ENCODE results near the gene DRICH1. TPM values are rescaled to one million over a fixed set of nuclear protein-coding genes. Genes with fewer than 3 reads are reported as not detected.
"Not testable (repeated sequence)": the region's sequence is repeated elsewhere in the genome, so short reads cannot be mapped to it uniquely, and the experiment has no call there.

DRICH1 gene
- total RNA-seq, 2 donors from 2014 or later: not detected

DNA sequence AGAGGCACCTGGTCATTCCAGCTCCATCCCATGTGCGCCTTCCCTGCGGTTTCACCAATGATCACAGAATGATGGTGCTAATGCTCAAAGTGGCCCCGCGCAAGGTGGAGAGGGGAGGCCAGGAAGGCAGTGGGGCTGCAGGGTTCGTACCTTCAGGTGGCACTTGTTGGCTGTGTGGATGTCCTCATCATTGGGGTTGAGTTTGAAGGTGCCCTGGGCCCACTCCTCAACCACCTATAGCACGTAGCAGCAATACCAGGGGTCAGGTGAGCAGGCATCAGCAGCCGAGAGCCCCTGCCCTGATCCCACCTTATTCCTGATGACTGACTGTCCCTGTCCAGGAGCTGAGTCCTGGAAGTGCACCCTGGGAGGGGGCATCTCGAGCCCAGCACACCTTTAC lies 20.6 kb upstream of the DRICH1 start:
- ATAC-seq: no peak
- intact Hi-C loops (cut with DNase I): no loop called here
- no peak for DNase-seq

DNA sequence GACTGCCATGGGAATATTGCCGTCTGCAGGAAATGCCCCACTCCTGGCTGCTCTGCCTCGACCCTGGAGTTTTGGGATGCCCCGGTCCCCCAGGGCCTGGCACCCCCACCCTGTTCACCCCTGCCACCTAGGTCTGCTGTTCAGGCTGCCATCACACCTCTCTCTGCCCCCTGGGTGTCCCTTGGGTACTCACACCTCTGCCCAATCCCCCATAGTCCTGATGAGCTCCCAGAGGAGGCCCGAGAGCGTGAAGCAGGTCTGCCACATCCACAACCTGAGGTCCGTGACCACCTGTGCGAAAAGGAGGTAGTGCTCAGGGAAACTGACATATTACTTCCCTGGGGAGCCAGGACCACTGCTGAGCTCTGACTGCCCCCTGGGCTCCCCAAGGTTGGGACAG lies 20.2 kb upstream of the DRICH1 start:
- intact Hi-C loops (cut with DNase I): no loop called here
- DNase-seq (no peak), ATAC-seq (no peak)

DNA sequence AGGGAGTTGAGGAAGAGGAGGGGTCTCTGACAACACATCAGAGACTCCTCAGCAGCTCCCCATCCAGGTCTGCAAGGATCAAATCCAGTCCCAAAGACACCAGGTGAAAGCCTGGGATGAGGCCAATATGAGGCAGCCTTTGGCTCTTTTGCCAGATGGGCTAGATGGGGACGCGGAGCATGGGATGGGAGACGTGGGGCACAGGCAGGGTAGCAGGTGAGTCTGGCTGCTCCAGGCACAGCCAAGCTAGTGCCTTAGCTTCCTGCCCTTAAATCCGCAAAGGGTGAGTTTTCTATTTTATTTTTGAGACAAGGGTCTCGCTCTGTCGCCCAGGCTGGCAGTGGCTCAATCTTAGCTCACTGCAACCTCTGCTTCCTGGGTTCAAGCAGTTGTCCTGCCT lies 19.6 kb upstream of the DRICH1 start:
- no peak for DNase-seq
- no peak for ATAC-seq
- intact Hi-C loops (cut with DNase I): no loop called here

DNA sequence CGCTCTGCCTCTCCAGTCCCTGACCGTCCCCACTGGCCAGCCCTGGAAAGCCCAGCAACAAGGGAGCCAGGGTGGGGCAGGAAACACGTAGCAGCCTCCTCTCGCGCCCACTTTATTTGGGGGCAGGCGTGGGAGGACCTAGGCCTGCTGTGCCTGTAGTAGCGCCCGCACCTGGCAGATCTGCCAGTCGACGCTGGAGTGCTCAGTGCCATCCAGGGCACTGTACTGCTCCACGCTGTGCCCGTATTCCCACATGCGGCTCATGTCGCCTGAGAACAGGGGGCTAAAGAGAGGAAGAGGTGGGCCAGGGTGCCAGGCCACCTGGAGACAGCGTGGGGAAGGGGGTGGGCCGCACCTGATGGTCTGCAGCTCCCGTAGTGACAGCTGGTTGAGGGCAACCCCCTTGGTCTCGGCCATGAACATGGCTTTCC lies 17.0 kb upstream of the DRICH1 start:
- DNase-seq: no peak
- no peak for ATAC-seq
- intact Hi-C loops (cut with DNase I): no loop called here

DNA sequence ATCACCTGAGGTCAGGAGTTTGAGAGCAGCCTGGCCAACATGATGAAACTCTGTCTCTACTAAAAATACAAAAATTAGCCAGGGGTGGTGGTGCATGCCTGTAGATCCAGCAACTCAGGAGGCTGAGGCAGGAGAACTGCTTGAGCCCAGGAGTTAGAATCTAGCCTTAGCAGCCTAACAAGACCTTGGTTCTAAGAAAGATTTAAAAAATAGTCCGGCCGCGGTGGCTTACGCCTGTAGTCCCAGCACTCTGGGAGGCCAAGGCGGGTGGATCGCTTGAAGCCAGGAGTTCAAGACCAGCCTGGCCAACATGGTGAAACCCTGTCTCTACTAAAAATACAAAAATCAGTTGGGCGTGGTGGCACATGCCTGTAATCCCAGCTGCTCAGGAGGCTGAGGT lies 14.4 kb upstream of the DRICH1 start:
- ATAC-seq; DNase-seq; intact Hi-C loops (cut with DNase I): not testable (repeated sequence)

DNA sequence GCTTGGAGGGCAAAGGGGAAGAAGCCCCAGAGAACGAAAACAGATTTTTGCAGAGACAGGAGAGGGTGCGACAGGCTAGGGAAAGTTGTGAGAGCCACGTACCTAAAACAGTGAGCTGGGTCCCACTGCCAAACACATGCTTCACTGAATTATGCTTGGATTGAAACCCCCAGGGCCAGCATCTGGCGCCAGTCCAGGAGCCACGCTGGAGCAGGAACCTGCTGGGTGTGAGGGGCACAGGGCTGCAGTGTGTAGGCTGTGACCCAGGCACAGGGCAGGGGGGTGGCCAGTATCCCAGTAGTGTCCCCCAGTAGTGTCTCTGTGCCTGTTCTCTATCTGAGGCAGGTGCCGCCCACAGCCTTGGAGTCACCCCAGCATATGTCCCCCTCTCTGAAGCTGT lies 8.1 kb upstream of the DRICH1 start:
- ATAC-seq; DNase-seq; intact Hi-C loops (cut with DNase I): not testable (repeated sequence)

DNA sequence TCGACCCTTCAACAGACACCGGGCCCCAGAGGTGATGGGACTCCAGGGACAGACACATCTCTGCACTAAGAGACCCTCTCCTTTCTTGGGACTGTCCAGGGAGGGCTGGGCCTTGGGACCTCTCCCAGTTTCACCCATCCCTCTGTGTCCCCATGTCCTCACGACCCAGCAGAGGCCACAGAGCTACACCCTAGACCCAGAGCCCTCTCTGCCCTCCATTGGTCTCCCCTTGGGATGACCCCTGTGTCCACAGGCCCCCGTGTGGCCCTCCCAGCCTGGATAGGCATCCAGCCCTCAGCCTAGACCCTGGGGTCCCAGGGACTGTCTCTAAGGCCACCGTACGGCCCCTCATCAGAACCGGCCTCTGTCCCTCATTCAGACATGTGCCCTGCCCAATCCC lies 7.5 kb upstream of the DRICH1 start:
- ATAC-seq (no peak), DNase-seq (no peak)
- intact Hi-C loops (cut with DNase I): no loop called here

DNA sequence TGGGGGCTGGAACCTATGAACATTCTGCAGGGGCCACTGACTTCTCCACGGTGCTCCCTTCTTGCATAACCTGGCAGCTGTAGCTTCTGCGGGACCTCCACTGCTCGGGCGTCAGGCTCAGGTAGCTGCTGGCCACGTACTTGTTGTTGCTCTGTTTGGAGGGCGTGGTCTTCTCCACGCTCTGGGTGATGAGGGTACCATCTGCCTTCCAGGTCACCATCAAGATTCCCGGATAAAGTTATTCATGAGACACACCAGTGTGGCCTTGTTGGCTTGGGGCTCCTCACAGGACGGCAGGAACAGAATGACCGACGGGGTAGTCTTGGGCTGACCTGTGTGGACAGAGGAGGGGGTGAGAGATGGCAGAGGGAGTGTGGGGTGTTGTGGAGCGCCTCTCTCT lies 6.5 kb upstream of the DRICH1 start:
- intact Hi-C loops (cut with DNase I): no loop called here
- no peak for ATAC-seq
- DNase-seq: no peak

DNA sequence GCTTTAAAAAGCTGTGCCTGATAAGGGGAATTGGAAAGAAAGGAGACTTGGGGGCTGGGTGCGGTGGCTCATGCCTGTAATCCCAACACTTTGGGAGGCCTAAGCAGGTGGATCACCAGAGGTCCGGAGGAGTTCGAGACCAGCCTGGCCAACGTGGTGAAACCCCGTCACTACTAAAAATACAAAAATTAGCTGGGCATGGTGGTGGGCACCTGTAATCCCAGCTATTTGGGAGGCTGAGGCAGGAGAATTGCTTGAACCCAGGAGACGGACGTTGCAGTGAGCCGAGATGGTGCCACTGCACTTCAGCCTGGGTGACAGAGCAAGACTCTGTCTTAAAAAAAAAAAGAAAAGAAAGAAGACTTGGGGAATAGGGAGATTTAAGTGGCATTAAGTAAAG lies 3.2 kb upstream of the DRICH1 start:
- intact Hi-C loops (cut with DNase I); DNase-seq; ATAC-seq: not testable (repeated sequence)

DNA sequence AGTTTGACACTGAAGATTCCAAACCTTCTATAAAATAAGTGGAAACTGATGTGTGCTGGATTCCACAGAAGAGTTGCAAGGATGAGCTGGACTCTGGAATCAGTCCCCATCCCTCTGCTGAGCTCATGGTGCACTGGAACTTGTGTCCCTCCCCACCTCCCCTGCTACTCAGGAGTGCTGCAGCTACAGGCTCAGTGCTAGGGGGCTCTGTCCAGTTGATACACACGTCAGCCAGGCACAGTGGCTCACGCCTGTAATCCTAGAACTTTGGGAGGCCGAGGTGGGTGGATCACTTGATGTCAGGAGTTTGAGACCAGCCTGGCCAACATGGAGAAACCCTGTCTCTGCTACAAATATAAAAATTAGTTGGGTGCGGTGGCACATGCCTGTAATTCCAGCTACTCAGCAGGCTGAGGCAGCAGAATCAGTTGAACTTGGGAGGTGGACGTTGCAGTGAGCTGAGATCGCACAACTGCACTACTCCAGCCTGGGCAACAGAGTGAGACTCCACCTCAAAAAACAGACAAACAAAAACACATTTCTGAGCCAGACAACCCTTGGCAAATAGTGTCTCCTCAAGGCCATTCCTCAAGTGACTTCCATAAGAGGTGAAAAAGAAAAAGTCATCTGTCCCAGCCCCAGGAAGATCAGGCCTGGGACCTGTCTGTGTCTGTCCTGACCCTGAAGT lies 3.9 kb downstream of the DRICH1 start:
- ATAC-seq; DNase-seq; intact Hi-C loops (cut with DNase I): not testable (repeated sequence)

DNA sequence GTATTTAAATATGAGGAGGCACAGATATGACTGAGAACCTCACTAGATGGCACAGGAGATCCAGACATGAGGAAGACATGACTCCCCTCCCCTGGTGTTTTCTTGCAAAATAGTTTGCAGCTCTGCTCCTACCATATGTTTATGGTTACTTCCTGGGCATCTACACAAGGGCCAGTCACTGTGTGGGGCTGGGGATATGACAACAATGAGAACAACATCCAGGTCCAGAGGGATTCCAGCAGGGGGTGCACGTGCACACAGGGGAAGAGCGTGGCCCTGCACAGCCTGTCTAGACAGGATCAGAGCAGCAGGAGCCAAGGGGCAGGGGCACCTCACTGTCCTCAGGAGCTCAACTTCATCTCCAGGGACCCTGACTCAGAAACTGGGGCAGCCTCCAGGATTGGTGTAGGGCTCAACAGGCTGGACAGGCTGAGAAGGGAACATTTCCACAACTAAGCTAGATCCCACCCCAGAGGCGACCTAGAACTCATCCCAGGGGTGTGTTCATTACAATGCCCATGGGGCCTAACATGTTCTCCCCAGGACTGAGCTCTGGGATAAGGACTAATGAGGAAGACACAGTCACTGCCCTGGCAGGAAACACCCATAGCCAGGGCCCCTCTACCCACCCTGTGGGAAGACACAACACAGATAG lies 4.6 kb downstream of the DRICH1 start:
- DNase-seq (peak; percentile 40), ATAC-seq (peak; percentile 41 to 80)
- intact Hi-C loops (cut with DNase I): not testable (repeated sequence)

DNA sequence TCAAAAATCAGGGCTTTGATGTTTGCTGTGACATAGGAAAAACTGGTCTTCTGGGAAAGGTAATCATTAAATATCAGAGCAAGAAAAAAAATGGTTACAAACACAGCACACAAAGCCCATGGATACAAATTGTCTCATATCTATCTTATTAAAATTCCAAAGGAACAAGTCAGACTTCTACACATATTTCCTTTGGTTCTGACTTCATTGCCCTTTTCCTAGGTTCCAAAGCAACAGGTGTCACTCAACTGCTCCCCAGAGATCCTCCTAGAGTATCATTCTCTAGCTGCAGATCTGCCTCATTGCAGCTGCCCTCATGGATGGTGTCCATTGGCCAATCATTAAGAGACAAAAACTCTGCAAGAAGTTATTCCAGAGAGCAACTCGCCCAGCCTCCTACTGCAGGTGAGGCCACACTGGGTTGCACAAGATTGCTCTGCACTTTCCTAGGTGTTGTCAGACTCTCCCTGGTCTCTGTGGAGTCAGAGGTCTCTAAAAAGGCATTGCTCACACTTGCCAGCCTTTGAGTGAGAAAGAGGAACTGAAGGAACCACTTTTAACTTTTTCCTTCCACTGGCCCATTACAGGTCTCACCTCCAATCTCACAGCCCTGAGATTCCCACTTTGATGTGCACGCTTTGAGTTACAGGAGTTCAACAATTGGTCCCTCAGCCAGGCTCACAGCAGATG lies 5.7 kb downstream of the DRICH1 start:
- intact Hi-C loops (cut with DNase I): no loop called here
- ATAC-seq (no peak), DNase-seq (no peak)

DNA sequence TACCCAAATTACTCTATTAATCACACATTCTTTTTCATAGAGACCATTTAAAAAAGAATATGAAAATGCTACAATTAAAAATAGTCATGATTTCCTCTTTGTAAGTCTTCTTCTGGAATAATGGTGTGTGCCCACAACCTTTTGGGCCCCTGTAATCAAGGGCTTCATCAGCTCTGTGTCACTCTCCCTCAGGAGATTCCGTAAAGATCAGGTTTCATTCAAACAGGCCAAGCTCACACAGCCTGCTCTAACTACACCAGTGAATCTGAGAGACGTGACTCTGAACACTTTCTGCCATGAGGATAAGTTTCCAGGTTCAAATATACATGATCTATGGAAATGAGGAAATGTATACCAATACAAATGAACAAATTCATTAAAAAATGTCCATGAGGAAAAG lies 9.5 kb downstream of the DRICH1 start:
- no peak for ATAC-seq
- intact Hi-C loops (cut with DNase I): no loop called here

DNA sequence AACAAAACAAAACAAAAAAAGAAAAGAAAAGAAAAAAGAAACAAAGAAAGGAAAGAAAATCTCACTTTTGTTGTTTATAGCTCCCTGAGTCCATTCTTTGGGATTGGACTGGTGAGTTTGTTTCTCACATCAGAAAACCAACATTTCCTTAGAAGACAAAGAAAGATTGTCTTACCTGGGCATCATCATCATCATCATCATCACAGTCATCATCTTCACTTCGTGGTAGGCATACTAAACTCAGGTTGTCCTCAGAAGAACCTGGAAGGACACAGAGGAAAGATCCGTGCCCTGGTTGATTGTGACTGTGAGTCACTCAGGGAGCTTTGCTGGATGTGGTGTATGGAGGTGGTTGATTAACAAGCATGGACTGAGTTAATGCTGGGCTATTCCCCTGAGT lies 10.2 kb downstream of the DRICH1 start:
- intact Hi-C loops (cut with DNase I); ATAC-seq; DNase-seq: not testable (repeated sequence)

More for the DNA sequence above, 9.5 kb downstream of the DRICH1 start:
- DNase-seq: no peak

DNA sequence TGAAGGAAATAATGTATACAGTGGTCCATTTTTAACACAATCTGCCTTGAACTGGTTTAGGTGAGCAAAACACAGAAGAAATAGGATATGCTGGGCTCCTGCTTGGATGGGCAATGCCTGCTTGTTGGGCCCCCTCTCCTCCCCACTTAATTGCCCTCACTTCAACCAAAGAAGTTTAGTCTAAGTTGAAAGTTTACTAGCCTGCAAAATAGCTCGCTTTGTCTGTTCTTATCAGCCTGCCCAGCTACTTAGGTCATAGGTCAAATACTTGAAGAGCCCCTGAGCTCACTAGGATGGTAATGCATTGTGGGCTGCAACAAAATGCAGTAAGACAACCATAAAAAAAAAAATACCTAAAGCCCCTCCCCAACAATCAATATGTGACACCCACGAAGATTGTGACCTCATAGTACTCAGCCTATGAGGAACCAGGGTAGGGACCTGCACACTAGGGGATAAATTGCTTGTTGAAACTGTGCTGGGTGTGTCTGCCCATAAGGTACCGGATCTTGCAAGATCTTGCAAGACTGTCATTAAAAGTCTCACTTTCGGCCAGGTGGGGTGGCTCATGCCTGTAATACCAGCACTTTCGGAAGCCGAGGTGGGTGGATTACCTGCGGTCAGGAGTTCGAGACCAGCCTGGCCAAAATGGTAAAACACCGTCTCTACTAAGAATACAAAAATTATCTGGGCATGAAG lies 10.9 kb downstream of the DRICH1 start:
- ATAC-seq (no peak), DNase-seq (no peak)
- intact Hi-C loops (cut with DNase I): no loop called here

DNA sequence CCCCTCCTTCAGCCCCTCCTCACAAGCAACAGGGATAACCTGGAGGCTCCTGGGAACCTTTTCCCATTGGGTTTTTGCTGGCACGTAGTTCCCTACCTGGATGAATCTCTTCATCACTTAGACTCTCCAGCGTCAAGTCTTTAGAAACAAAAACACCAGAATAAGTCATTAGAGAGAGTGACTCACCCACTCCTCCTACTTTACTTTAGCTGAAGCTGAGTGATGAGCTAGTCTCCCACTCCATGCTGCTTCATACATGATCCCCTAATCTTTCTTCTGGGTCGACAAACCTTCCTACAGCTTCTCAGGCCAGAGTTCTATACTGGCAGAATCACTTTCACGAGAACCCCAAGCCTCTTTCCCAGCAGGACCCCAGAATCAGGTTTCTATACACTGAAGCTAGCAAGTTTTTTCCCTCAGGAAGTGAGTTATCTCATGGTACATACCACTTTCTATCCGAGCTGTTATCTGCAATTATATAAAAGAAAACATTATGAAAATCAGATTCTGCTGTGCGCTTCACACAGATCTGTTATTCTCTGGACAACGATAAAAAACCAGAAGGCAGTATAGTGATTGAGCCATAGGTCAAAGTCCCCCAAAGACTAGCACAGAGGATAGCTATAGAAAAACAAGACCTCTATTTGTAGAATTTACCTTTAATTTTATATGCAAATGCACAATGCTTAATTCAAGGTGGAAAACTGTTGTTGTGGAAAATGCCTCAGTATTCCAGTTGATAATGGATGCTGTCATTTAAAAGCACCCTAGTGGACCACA lies 18.7 kb downstream of the DRICH1 start:
- DNase-seq: no peak
- intact Hi-C loops (cut with DNase I): no loop called here
- ATAC-seq: no peak

DNA sequence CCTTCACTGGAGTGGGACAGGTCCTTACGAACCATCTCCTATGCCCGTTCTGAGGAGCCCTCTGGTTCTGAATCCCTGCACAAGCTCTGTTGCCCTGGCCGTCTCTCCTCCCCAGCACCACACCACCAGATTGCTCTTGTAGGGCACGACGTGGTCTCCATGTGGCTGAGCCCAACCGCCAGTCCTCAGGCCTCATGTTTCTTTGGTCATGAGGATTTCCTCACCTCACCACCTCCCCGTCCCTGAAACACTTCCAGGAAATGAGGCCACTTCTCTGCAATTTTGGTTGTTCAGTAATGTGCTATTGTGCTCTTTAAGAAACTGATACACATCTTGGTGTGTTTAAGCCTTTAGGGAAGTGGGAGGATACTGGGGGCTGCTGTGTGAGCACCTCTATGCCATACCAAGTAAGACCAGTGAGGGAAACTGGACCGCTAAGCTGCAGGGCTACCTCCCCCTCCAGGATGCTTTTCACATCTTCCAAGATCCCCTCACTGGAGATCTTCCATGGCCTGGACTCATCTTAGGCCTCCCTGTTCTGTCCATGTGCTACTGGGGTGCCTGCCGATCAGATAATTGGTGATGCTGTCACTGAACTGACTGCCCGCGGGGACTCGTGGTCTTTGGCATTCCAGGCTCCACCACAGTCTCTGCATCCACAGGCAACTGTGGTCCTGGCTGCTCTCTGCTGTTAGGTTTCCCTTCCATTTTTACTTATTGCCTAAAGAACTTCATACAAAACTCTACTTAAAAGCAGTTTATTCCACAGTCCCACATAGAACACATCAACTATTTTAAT lies 21.9 kb downstream of the DRICH1 start:
- no peak for DNase-seq
- no peak for ATAC-seq
- intact Hi-C loops (cut with DNase I): no loop called here

DNA sequence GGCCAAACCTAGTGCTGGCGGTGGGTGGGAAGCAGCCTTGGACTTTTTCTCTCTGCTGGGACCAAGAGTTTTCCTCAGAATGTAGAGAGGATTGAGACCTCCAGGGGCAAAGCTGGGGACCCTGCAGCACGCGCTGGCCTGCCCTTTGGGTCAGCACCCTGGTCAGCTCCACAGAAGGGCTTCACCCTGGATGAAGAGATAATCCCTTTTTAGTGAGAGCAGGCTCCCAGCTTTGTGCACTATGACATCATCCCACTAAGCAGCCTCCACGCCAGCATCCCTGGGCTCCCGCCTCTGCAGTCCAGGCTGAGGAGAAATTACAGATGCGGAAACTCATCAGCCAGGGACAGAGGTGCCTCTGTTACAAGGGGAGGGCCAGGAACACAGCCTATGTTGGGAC lies 23.5 kb downstream of the DRICH1 start:
- ATAC-seq: no peak
- no peak for DNase-seq

More for the DNA sequence above, 23.5 kb downstream of the DRICH1 start:
- intact Hi-C loops (cut with DNase I): no loop called here

Data from left cardiac atrium (tissue), 4 donors.